ENCODE data around the gene DIP2A. TPM values are rescaled to one million over a fixed set of nuclear protein-coding genes. Genes with fewer than 3 reads are reported as not detected.

The DIP2A gene
- total and polyA plus RNA-seq, 2 of the 13 experiments (the other 11 are each of a cell fraction or from before 2014, with no cell fraction given), result 18.5 to 37.6 TPM

GRCh38 chr21:46598581-46599572 is 140.2 kb downstream of the DIP2A start (continued):
- TF ChIP-seq ZSCAN5A (CRISPR knock-in tag; IDR thresholded peaks at IDR 0.05; ENCODE audit: borderline replicate concordance) (no peak), SUZ12 (IDR thresholded peaks at IDR 0.05; ENCODE audit: low read depth, low read length) (no peak), RFX1 (IDR thresholded peaks at IDR 0.05) (peak; percentile 88), DMTF1 (CRISPR knock-in tag; IDR thresholded peaks at IDR 0.05) (no peak), POLR2AphosphoS2 (IDR thresholded peaks at IDR 0.05; ENCODE audit: low read depth, low read length) (no peak), PAF1 (CRISPR knock-in tag; IDR thresholded peaks at IDR 0.05) (no peak), EED (CRISPR knock-in tag; IDR thresholded peaks at IDR 0.05) (no peak), REL (CRISPR knock-in tag; conservative IDR thresholded peaks at IDR 0.05) (no peak), ZNF383 (CRISPR knock-in tag; IDR thresholded peaks at IDR 0.05; ENCODE audit: borderline replicate concordance) (no peak), NFAT5 (CRISPR knock-in tag; IDR thresholded peaks at IDR 0.05) (no peak), GTF2F1 (IDR thresholded peaks at IDR 0.05; ENCODE audit: low read length) (no peak), ZNF142 (CRISPR knock-in tag; IDR thresholded peaks at IDR 0.05) (no peak), ZNF83 (CRISPR knock-in tag; IDR thresholded peaks at IDR 0.05; ENCODE audit: borderline replicate concordance) (no peak), ZNF143 (CRISPR knock-in tag; IDR thresholded peaks at IDR 0.05) (no peak)

Measured in HepG2 (cell line).